Smooth muscle cell (in vitro differentiated cells): ENCODE data around the gene SETBP1. TPM values are rescaled to one million over a fixed set of nuclear protein-coding genes. Genes with fewer than 3 reads are reported as not detected.

Experiments used
- DNase-seq: peaks from one replicate; lab custom pipeline; 2025; ENCODE audit not compliant: unreplicated experiment; lab: John Stamatoyannopoulos, UW
- H2AFZ ChIP-seq: fragments of 200-600 bp; sonication (generic); 2 replicates; pipeline ENCODE4 v1.6.0; 2016; ENCODE audit warnings: antibody characterized with exemption, low read depth, mild to moderate bottlenecking
- H3F3A ChIP-seq: fragments of 200-600 bp; sonication (generic); 2 replicates; pipeline ENCODE4 v1.6.0; 2017; ENCODE audit warnings: antibody characterized with exemption, low read depth
- H3K27ac ChIP-seq: fragments of 200-600 bp; sonication (generic); 2 replicates; pipeline ENCODE4 v1.5.1; 2016; ENCODE audit warnings: low read depth, mild to moderate bottlenecking
- H3K27me3 ChIP-seq: fragments of 200-600 bp; sonication (generic); 2 replicates; pipeline ENCODE4 v1.6.1; 2016; ENCODE audit warnings: low read depth, mild to moderate bottlenecking
- H3K36me3 ChIP-seq: fragments of 200-600 bp; sonication (generic); 2 replicates; pipeline ENCODE4 v1.5.1; 2016; ENCODE audit warnings: low read depth
- H3K4me1 ChIP-seq: fragments of 200-600 bp; sonication (generic); 2 replicates; pipeline ENCODE4 v1.5.1; 2016; ENCODE audit warnings: low read depth
- H3K4me2 ChIP-seq: fragments of 200-600 bp; sonication (generic); 2 replicates; pipeline ENCODE4 v1.6.0; 2016; ENCODE audit warnings: mild to moderate bottlenecking
- H3K4me3 ChIP-seq: fragments of 200-600 bp; sonication (generic); 2 replicates; pipeline ENCODE4 v1.5.1; 2016; ENCODE audit warnings: mild to moderate bottlenecking
- H3K79me2 ChIP-seq: fragments of 200-600 bp; sonication (generic); 2 replicates; pipeline ENCODE4 v1.6.0; 2016; ENCODE audit warnings: low read depth, mild to moderate bottlenecking
- H3K9ac ChIP-seq: fragments of 200-600 bp; sonication (generic); 2 replicates; pipeline ENCODE4 v1.6.0; 2016; ENCODE audit warnings: low read depth
- H3K9me3 ChIP-seq: fragments of 200-600 bp; sonication (generic); replicated peaks from 2 replicates; pipeline ENCODE4 v1.5.1; 2016; ENCODE audit warnings: low read depth
- H4K20me1 ChIP-seq: fragments of 200-600 bp; sonication (generic); 2 replicates; pipeline ENCODE4 v1.6.0; 2016; ENCODE audit warnings: low read depth
- CTCF ChIP-seq: fragments of 200-600 bp; sonication (generic); IDR thresholded peaks from 2 replicates; pipeline ENCODE4 v1.5.1; 2017; ENCODE audit warnings: borderline replicate concordance, mild to moderate bottlenecking, antibody characterized with exemption; ENCODE audit not compliant: insufficient read depth, poor library complexity, severe bottlenecking
- WGBS: methylation state at CpG from one replicate; pipeline ENCODE4 v1.1.7; 2016; ENCODE audit warnings: low lambda C conversion rate; 5-methylcytosine and 5-hydroxymethylcytosine counted together
- polyA plus RNA-seq: library from polyadenylated mRNA; unstranded; fragments of >200 nt; fragmentation: Nextera tagmentation; extraction: Ambion mirVana; gene quantifications from 2 replicates; pipeline ENCODE4 v1.2.1, GENCODE V29; 2016
- total RNA-seq: library from RNA; depleted of rRNA; stranded (reverse); fragments of >200 nt; gene quantifications from 2 replicates; pipeline ENCODE4 v1.2.3, GENCODE V29; 2014

Gene SETBP1
- total and polyA plus RNA-seq, 2 experiments from 2014 or later: 6.1 to 17.7 TPM

- no peaks in the 10 kb centered on the region for H3K36me3 ChIP-seq
- no peak for TF ChIP-seq CTCF
- H3K9me3 ChIP-seq: no peaks in the 10 kb centered on the region
- peaks cover 10% of the 10 kb centered on the region for H3F3A ChIP-seq
- H3K9ac ChIP-seq: no peak overlapping the region
- H2AFZ ChIP-seq: no peak overlapping the region
- H3K4me3 ChIP-seq: no peak overlapping the region
- H4K20me1 ChIP-seq: no peaks in the 10 kb centered on the region
- no peak overlapping the region for H3K4me2 ChIP-seq
- H3K4me1 ChIP-seq: peaks cover 25% of the 10 kb centered on the region
- H3K27ac ChIP-seq: no peak overlapping the region
- DNase-seq: no peak
- H3K27me3 ChIP-seq: no peaks in the 10 kb centered on the region
- peaks cover 11% of the 10 kb centered on the region for H3K79me2 ChIP-seq
- 76% methylated on average over 1 of the region's 1 CpG for WGBS
These were observed 141.2 kb downstream of the SETBP1 start for GRCh38 chr18:44821924-44822323.

- 83% methylated on average over 3 of the region's 3 CpGs for WGBS
These were observed 142.6 kb downstream of the SETBP1 start for GRCh38 chr18:44823286-44823685.

GRCh38 chr18:44823782-44824181, 143.1 kb downstream of the SETBP1 start:
- Histone ChIP-seq H4K20me1 (no peaks in the 10 kb centered on the region), H3K79me2 (peaks cover 19% of the 10 kb centered on the region), H3K36me3 (no peaks in the 10 kb centered on the region), H3K4me1 (peaks cover 39% of the 10 kb centered on the region), H3K9me3 (no peaks in the 10 kb centered on the region), H3K27me3 (no peaks in the 10 kb centered on the region), H2AFZ (no peak overlapping the region), H3K4me2 (no peak overlapping the region), H3K4me3 (no peak overlapping the region), H3F3A (peaks cover 20% of the 10 kb centered on the region), H3K27ac (no peak overlapping the region), H3K9ac (no peak overlapping the region)
- TF ChIP-seq CTCF: no peak
- DNase-seq: no peak

More at GRCh38 chr18:44823286-44823685, 142.6 kb downstream of the SETBP1 start:
- no peak for TF ChIP-seq CTCF
- Histone ChIP-seq H3F3A (peaks cover 20% of the 10 kb centered on the region), H3K36me3 (no peaks in the 10 kb centered on the region), H3K27me3 (no peaks in the 10 kb centered on the region), H3K9me3 (no peaks in the 10 kb centered on the region), H3K27ac (no peak overlapping the region), H3K79me2 (peaks cover 18% of the 10 kb centered on the region), H3K4me3 (no peak overlapping the region), H3K4me1 (peaks cover 34% of the 10 kb centered on the region), H4K20me1 (no peaks in the 10 kb centered on the region), H2AFZ (no peak overlapping the region), H3K4me2 (no peak overlapping the region), H3K9ac (no peak overlapping the region)
- no peak for DNase-seq

GRCh38 chr18:44824884-44825283, 144.2 kb downstream of the SETBP1 start:
- H3F3A ChIP-seq: peaks cover 20% of the 10 kb centered on the region
- no peaks in the 10 kb centered on the region for H3K36me3 ChIP-seq
- no peaks in the 10 kb centered on the region for H3K27me3 ChIP-seq
- H3K27ac ChIP-seq: no peak overlapping the region
- H3K9ac ChIP-seq: no peak overlapping the region
- DNase-seq: no peak
- H4K20me1 ChIP-seq: no peaks in the 10 kb centered on the region
- peaks cover 22% of the 10 kb centered on the region for H3K79me2 ChIP-seq
- peaks cover 42% of the 10 kb centered on the region for H3K4me1 ChIP-seq
- TF ChIP-seq CTCF: no peak
- 81% methylated on average over 2 of the region's 2 CpGs for WGBS
- no peaks in the 10 kb centered on the region for H3K9me3 ChIP-seq
- H3K4me3 ChIP-seq: no peak overlapping the region
- no peak overlapping the region for H3K4me2 ChIP-seq
- no peak overlapping the region for H2AFZ ChIP-seq
